SK-N-SH (cell line): ENCODE results near the gene C12orf42.

Experiments used
- ELF1 ChIP-seq: IDR thresholded peaks from 2 replicates; pipeline ENCODE4 v1.4.0; 2012
- MXI1 ChIP-seq: IDR thresholded peaks from 2 replicates; pipeline ENCODE4 v1.6.1; 2012; ENCODE audit warnings: mild to moderate bottlenecking, low read depth, low read length, improper control_type of control experiment
- TEAD4 ChIP-seq: IDR thresholded peaks from 2 replicates; pipeline ENCODE4 v1.4.0; 2012; ENCODE audit warnings: mild to moderate bottlenecking, borderline replicate concordance; ENCODE audit not compliant: insufficient read depth
- TF ChIP-seq, protein P1 (sequence below): fragments of 200-600 bp; sonication (generic); IDR thresholded peaks from 2 replicates; pipeline ENCODE4 v1.6.1; 2017; ENCODE audit warnings: antibody characterized with exemption, mild to moderate bottlenecking, moderate library complexity

DNA sequence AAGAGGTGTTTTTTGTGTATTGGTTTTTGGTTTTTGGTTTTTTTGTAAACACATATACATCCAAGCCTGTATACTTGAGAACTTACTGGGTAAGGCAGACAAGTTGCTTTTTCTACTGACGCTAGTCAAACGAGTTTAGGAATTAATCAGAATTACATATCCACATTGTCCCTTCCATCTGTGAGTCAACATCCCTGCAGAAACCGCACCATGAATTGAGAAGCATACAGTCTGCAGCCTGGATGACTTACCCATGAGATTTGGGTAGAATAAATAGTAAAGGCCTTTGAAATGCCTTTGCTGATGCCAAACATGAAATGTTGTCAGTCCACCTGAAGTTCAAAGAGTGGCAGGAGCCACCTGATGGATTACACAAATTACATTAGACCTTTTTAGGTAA lies 21.4 kb upstream of the C12orf42 start:
- no peak for TF ChIP-seq TEAD4
- TF ChIP-seq MXI1 = no peak
- TF ChIP-seq, protein P1, sequence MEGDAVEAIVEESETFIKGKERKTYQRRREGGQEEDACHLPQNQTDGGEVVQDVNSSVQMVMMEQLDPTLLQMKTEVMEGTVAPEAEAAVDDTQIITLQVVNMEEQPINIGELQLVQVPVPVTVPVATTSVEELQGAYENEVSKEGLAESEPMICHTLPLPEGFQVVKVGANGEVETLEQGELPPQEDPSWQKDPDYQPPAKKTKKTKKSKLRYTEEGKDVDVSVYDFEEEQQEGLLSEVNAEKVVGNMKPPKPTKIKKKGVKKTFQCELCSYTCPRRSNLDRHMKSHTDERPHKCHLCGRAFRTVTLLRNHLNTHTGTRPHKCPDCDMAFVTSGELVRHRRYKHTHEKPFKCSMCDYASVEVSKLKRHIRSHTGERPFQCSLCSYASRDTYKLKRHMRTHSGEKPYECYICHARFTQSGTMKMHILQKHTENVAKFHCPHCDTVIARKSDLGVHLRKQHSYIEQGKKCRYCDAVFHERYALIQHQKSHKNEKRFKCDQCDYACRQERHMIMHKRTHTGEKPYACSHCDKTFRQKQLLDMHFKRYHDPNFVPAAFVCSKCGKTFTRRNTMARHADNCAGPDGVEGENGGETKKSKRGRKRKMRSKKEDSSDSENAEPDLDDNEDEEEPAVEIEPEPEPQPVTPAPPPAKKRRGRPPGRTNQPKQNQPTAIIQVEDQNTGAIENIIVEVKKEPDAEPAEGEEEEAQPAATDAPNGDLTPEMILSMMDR = no peak
- no peak for TF ChIP-seq ELF1
